ENCODE measurements around the gene TNIP2.
"Not testable (repeated sequence)": the region's sequence is repeated elsewhere in the genome, so short reads cannot be mapped to it uniquely, and the experiment has no call there.

TNIP2 gene

GRCh38 chr4:2793586-2794485 lies 37.7 kb upstream of the TNIP2 start:
- no peak for DNase-seq

- no peak for DNase-seq
Observed at GRCh38 chr4:2792711-2793585, 36.8 kb upstream of the TNIP2 start, which contains the start of gene SH3BP2. TSS of gene SH3BP2 (plus strand) at chr4:2793085. CDS start at chr4:2820618, 27,533 bp downstream.

GRCh38 chr4:2792396-2792710 lies 36.2 kb upstream of the TNIP2 start:
- DNase-seq = no peak

- no peak for DNase-seq
Observed at GRCh38 chr4:2791518-2792395, 35.6 kb upstream of the TNIP2 start.

- no peak for DNase-seq
Observed at GRCh38 chr4:2790583-2791517, 34.7 kb upstream of the TNIP2 start.

GRCh38 chr4:2789793-2790582 lies 33.9 kb upstream of the TNIP2 start:
- no peak for DNase-seq

GRCh38 chr4:2789351-2789750 lies 33.2 kb upstream of the TNIP2 start:
- DNase-seq = no peak

- DNase-seq = no peak
Observed at GRCh38 chr4:2788532-2789103, 32.5 kb upstream of the TNIP2 start.

- no peak for DNase-seq
Observed at GRCh38 chr4:2788101-2788500, 32.0 kb upstream of the TNIP2 start.

GRCh38 chr4:2787230-2788100 lies 31.3 kb upstream of the TNIP2 start:
- DNase-seq = no peak

GRCh38 chr4:2786794-2787229 lies 30.7 kb upstream of the TNIP2 start:
- DNase-seq = no peak

GRCh38 chr4:2786152-2786671 lies 30.1 kb upstream of the TNIP2 start:
- no peak for DNase-seq

GRCh38 chr4:2785613-2786012 lies 29.5 kb upstream of the TNIP2 start:
- DNase-seq = no peak

- no peak for DNase-seq
Observed at GRCh38 chr4:2783790-2784189, 27.7 kb upstream of the TNIP2 start.

GRCh38 chr4:2781911-2782310 lies 25.8 kb upstream of the TNIP2 start:
- no peak for DNase-seq

GRCh38 chr4:2780643-2781042 lies 24.5 kb upstream of the TNIP2 start:
- not testable (repeated sequence) for DNase-seq

GRCh38 chr4:2771264-2771663 lies 15.1 kb upstream of the TNIP2 start:
- DNase-seq = no peak

- no peak for DNase-seq
Observed at GRCh38 chr4:2768921-2769336, 12.8 kb upstream of the TNIP2 start.

- no peak for DNase-seq
Observed at GRCh38 chr4:2768124-2768523, 12.0 kb upstream of the TNIP2 start.
